Measurements from ENCODE around the gene DBT.
"Not testable (repeated sequence)": the region's sequence is repeated elsewhere in the genome, so short reads cannot be mapped to it uniquely, and the experiment has no call there.

DNA sequence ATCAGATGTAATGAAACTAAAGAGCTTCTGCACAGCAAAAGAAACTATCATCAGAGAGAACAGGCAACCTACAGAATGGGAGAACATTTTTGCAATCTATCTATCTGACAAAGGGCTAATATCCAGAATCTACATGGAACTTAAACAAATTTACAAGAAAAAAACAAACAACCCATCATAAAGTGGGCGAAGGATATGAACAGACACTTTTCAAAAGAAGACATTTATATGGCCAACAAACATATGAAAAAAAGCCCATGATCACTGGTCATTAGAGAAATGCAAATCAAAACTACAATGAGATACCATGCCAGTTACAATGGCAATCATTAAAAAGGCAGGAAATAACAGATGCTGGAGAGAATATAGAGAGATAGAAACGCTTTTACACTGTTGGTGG, 44.5 kb downstream of the DBT start:
- not testable (repeated sequence) for TF ChIP-seq EZH2phosphoT487 (IDR thresholded peaks at IDR 0.05; ENCODE audit: insufficient read depth, low read depth); EZH2 (IDR thresholded peaks at IDR 0.05; ENCODE audit: insufficient read depth, poor library complexity, severe bottlenecking)

Data from GM23248 (cell line).